Measurements from ENCODE around the gene RAB11FIP3. TPM values are rescaled to one million over a fixed set of nuclear protein-coding genes. Genes with fewer than 3 reads are reported as not detected.
A peak's percentile ranks its signal among the peaks of the same experiment; 100 is the strongest.
"Not testable (repeated sequence)": the region's sequence is repeated elsewhere in the genome, so short reads cannot be mapped to it uniquely, and the experiment has no call there.

The RAB11FIP3 gene
- total RNA-seq, 2 donors from 2014 or later: 62.7 to 68.9 TPM

- no peak overlapping the region for H3K9ac ChIP-seq (ENCODE audit: extremely low read depth, low read length, poor library complexity, severe bottlenecking)
- H3K4me1 ChIP-seq (ENCODE audit: control insufficient read depth, insufficient read depth, low read length): no peaks in the 10 kb centered on the region
- H3K4me3 ChIP-seq (ENCODE audit: low read length): no peak overlapping the region
- H3K36me3 ChIP-seq (ENCODE audit: control insufficient read depth, insufficient read depth, low read length): no peaks in the 10 kb centered on the region
- peak; percentile 44 for DNase-seq
- no peaks in the 10 kb centered on the region for H3K27me3 ChIP-seq (ENCODE audit: control insufficient read depth, insufficient read depth, low read length, poor library complexity, severe bottlenecking)
- Mint-ChIP-seq H3K9me3 (no peaks in the 10 kb centered on the region), H3K4me1 (no peaks in the 10 kb centered on the region), H3K27ac (no peak overlapping the region), H3K27me3 (ENCODE audit: insufficient read depth) (no peaks in the 10 kb centered on the region), H3K4me3 (no peak overlapping the region), H3K36me3 (ENCODE audit: low read depth) (peaks cover 4% of the 10 kb centered on the region)
- H3K27ac ChIP-seq (ENCODE audit: low read depth, low read length): no peak overlapping the region
- H3K9me3 ChIP-seq (ENCODE audit: control insufficient read depth, low read length): no peaks in the 10 kb centered on the region
- TF ChIP-seq CTCF (conservative IDR thresholded peaks at IDR 0.05): no peak
- WGBS, 2 experiments (ENCODE audit: insufficient coverage in 1 of 2, insufficient read length in 1 of 2): 95% methylated on average over 9 to 21 of the region's 21 CpGs
These were observed 10.9 kb upstream of the RAB11FIP3 start for GRCh38 chr16:414395-415169.

GRCh38 chr16:415170-415498 is 10.3 kb upstream of the RAB11FIP3 start:
- not testable (repeated sequence) for H3K4me1 ChIP-seq (ENCODE audit: control insufficient read depth, insufficient read depth, low read length); H3K27me3 ChIP-seq (ENCODE audit: control insufficient read depth, insufficient read depth, low read length, poor library complexity, severe bottlenecking)
- WGBS, 2 experiments (ENCODE audit: insufficient coverage in 1 of 2, insufficient read length in 1 of 2): 92 to 99% methylated on average over 3 of the region's 3 CpGs

GRCh38 chr16:422179-422578 is 3.3 kb upstream of the RAB11FIP3 start:
- DNase-seq; H3K36me3 Mint-ChIP-seq (ENCODE audit: low read depth); H3K36me3 ChIP-seq (ENCODE audit: control insufficient read depth, insufficient read depth, low read length); H3K4me1 ChIP-seq (ENCODE audit: control insufficient read depth, insufficient read depth, low read length); H3K4me3 ChIP-seq (ENCODE audit: low read length); H3K27ac Mint-ChIP-seq; H3K9me3 ChIP-seq (ENCODE audit: control insufficient read depth, low read length); H3K27ac ChIP-seq (ENCODE audit: low read depth, low read length); H3K9ac ChIP-seq (ENCODE audit: extremely low read depth, low read length, poor library complexity, severe bottlenecking); H3K9me3 Mint-ChIP-seq; H3K4me1 Mint-ChIP-seq; H3K4me3 Mint-ChIP-seq: not testable (repeated sequence)
- WGBS, 2 experiments (ENCODE audit: insufficient coverage in 1 of 2, insufficient read length in 1 of 2): 94 to 100% methylated on average over 6 to 13 of the region's 13 CpGs
- H3K27me3 Mint-ChIP-seq (ENCODE audit: insufficient read depth): peaks cover 37% of the 10 kb centered on the region
- H3K27me3 ChIP-seq (ENCODE audit: control insufficient read depth, insufficient read depth, low read length, poor library complexity, severe bottlenecking): peaks cover 26% of the 10 kb centered on the region

More at GRCh38 chr16:415170-415498, 10.3 kb upstream of the RAB11FIP3 start:
- not testable (repeated sequence) for H3K9me3 Mint-ChIP-seq; H3K4me3 ChIP-seq (ENCODE audit: low read length); H3K4me1 Mint-ChIP-seq; H3K36me3 ChIP-seq (ENCODE audit: control insufficient read depth, insufficient read depth, low read length); H3K36me3 Mint-ChIP-seq (ENCODE audit: low read depth); H3K27me3 Mint-ChIP-seq (ENCODE audit: insufficient read depth); H3K9me3 ChIP-seq (ENCODE audit: control insufficient read depth, low read length); H3K27ac Mint-ChIP-seq; DNase-seq; H3K27ac ChIP-seq (ENCODE audit: low read depth, low read length); H3K4me3 Mint-ChIP-seq; H3K9ac ChIP-seq (ENCODE audit: extremely low read depth, low read length, poor library complexity, severe bottlenecking)

- TF ChIP-seq CTCF (conservative IDR thresholded peaks at IDR 0.05): no peak
- no peaks in the 10 kb centered on the region for H3K9me3 Mint-ChIP-seq
- Histone ChIP-seq H3K27me3 (ENCODE audit: control insufficient read depth, insufficient read depth, low read length, poor library complexity, severe bottlenecking) (peaks cover 26% of the 10 kb centered on the region), H3K27ac (ENCODE audit: low read depth, low read length) (no peak overlapping the region), H3K9me3 (ENCODE audit: control insufficient read depth, low read length) (no peaks in the 10 kb centered on the region), H3K36me3 (ENCODE audit: control insufficient read depth, insufficient read depth, low read length) (peaks cover 4% of the 10 kb centered on the region), H3K4me3 (ENCODE audit: low read length) (peak overlapping the region; percentile 81), H3K4me1 (ENCODE audit: control insufficient read depth, insufficient read depth, low read length) (peaks cover 4% of the 10 kb centered on the region), H3K9ac (ENCODE audit: extremely low read depth, low read length, poor library complexity, severe bottlenecking) (no peak overlapping the region)
- H3K4me3 Mint-ChIP-seq: peak overlapping the region; percentile 60
- no peak for DNase-seq
- H3K36me3 Mint-ChIP-seq (ENCODE audit: low read depth): peaks cover 14% of the 10 kb centered on the region
- peaks cover 16% of the 10 kb centered on the region for H3K4me1 Mint-ChIP-seq
- peaks cover 37% of the 10 kb centered on the region for H3K27me3 Mint-ChIP-seq (ENCODE audit: insufficient read depth)
- no peak overlapping the region for H3K27ac Mint-ChIP-seq
- WGBS, 2 experiments (ENCODE audit: insufficient coverage in 1 of 2, insufficient read length in 1 of 2): 57 to 75% methylated on average over 15 to 20 of the region's 20 CpGs
These were observed 1.3 kb upstream of the RAB11FIP3 start for GRCh38 chr16:424033-424622.
